ENCODE data around the gene CCL11. TPM values are rescaled to one million over a fixed set of nuclear protein-coding genes. Genes with fewer than 3 reads are reported as not detected.

Gene CCL11
- total RNA-seq, 1 experiment from 2014 or later, result not detected

- DNase-seq (ENCODE audit: low read depth, low spot score), result no peak
- no TSS peak for BruUV-seq (replicated peaks)
- Histone ChIP-seq H3K9me3 (ENCODE audit: control insufficient read depth, insufficient read depth, low read depth, low read length) (no peaks in the 10 kb centered on the region), H3K36me3 (ENCODE audit: control insufficient read depth, insufficient read depth, low read length) (no peaks in the 10 kb centered on the region), H3K4me1 (ENCODE audit: control insufficient read depth, insufficient read depth, low read length) (peaks cover 36% of the 10 kb centered on the region), H3K4me3 (ENCODE audit: low read depth in 2 of 2, low read length in 2 of 2) (no peak overlapping the region), H3K27me3 (ENCODE audit: control insufficient read depth, insufficient read depth, low read length) (no peaks in the 10 kb centered on the region), H3K27ac (ENCODE audit: low read length) (peak overlapping the region; percentile 98; the same call in 1 of the 2 replicates)
- ChIA-PET CTCF (no interaction called here), POLR2A (no interaction called here)
- intact Hi-C loops (cut with micrococcal nuclease; ENCODE audit: unreplicated experiment), result no loop called here
- in situ Hi-C loops (cut with HindIII; ENCODE audit: low pct_unique_long_range_greater_than_20kb, low sequenced_read_pairs), result no loop called here
- TF ChIP-seq REST (IDR thresholded peaks at IDR 0.05; ENCODE audit: insufficient read depth in 1 of 2, low read depth in 2 of 2, low read length in 1 of 2) (no peak), SIN3A (IDR thresholded peaks at IDR 0.05; ENCODE audit: borderline replicate concordance, insufficient read depth, low read depth, low read length) (no peak), CTCF (IDR thresholded peaks at IDR 0.05) (no peak), TCF7L2 (IDR thresholded peaks at IDR 0.05; ENCODE audit: low read depth, low read length) (no peak), POLR2AphosphoS5 (IDR thresholded peaks at IDR 0.05; ENCODE audit: low read depth, low read length) (no peak)
- no peak for ATAC-seq
Observed at GRCh38 chr17:34246446-34246845, 39.1 kb upstream of the CCL11 start.

GRCh38 chr17:34246881-34247280 is 38.7 kb upstream of the CCL11 start:
- Histone ChIP-seq H3K4me1 (ENCODE audit: control insufficient read depth, insufficient read depth, low read length) (peaks cover 37% of the 10 kb centered on the region), H3K27me3 (ENCODE audit: control insufficient read depth, insufficient read depth, low read length) (no peaks in the 10 kb centered on the region), H3K36me3 (ENCODE audit: control insufficient read depth, insufficient read depth, low read length) (no peaks in the 10 kb centered on the region), H3K27ac (ENCODE audit: low read length) (peak overlapping the region; percentile 98; the same call in 1 of the 2 replicates), H3K4me3 (ENCODE audit: low read depth in 2 of 2, low read length in 2 of 2) (no peak overlapping the region), H3K9me3 (ENCODE audit: control insufficient read depth, insufficient read depth, low read depth, low read length) (no peaks in the 10 kb centered on the region)
- BruUV-seq (replicated peaks), result no TSS peak
- intact Hi-C loops (cut with micrococcal nuclease; ENCODE audit: unreplicated experiment) (no loop called here), in situ Hi-C loops (cut with HindIII; ENCODE audit: low pct_unique_long_range_greater_than_20kb, low sequenced_read_pairs) (no loop called here)
- ATAC-seq (no peak), DNase-seq (ENCODE audit: low read depth, low spot score) (no peak)
- CTCF ChIA-PET, result no interaction called here
- POLR2A ChIA-PET, result no interaction called here
- TF ChIP-seq TCF7L2 (IDR thresholded peaks at IDR 0.05; ENCODE audit: low read depth, low read length) (no peak), POLR2AphosphoS5 (IDR thresholded peaks at IDR 0.05; ENCODE audit: low read depth, low read length) (no peak), SIN3A (IDR thresholded peaks at IDR 0.05; ENCODE audit: borderline replicate concordance, insufficient read depth, low read depth, low read length) (no peak), CTCF (IDR thresholded peaks at IDR 0.05) (no peak), REST (IDR thresholded peaks at IDR 0.05; ENCODE audit: insufficient read depth in 1 of 2, low read depth in 2 of 2, low read length in 1 of 2) (no peak)

Data from Panc1 (cell line).